HG03103 (cell line): ENCODE data around the gene ROBO2.

Experiments
- ATAC-seq: cut with Tn5 transposase; IDR thresholded peaks from one replicate; pipeline ENCODE4 v1.9.1; 2021; ENCODE audit warnings: low read depth; ENCODE audit not compliant: unreplicated experiment

Gene ROBO2

GRCh38 chr3:77048186-77048585 lies 8.3 kb downstream of the ROBO2 start:
- no peak for ATAC-seq

GRCh38 chr3:77051591-77051990 lies 11.7 kb downstream of the ROBO2 start:
- ATAC-seq, result no peak

GRCh38 chr3:77052051-77052501 lies 12.2 kb downstream of the ROBO2 start:
- no peak for ATAC-seq

- no peak for ATAC-seq
Observed at GRCh38 chr3:77052733-77053670, 13.1 kb downstream of the ROBO2 start.

- ATAC-seq, result no peak
Observed at GRCh38 chr3:77053795-77054194, 13.9 kb downstream of the ROBO2 start.

- ATAC-seq, result no peak
Observed at GRCh38 chr3:77055841-77056341, 16.0 kb downstream of the ROBO2 start.

GRCh38 chr3:77059354-77059753 lies 19.5 kb downstream of the ROBO2 start:
- ATAC-seq, result no peak

- ATAC-seq, result no peak
Observed at GRCh38 chr3:77063423-77063822, 23.5 kb downstream of the ROBO2 start.

- ATAC-seq, result no peak
Observed at GRCh38 chr3:77065750-77066149, 25.9 kb downstream of the ROBO2 start.

- no peak for ATAC-seq
Observed at GRCh38 chr3:77066829-77067228, 26.9 kb downstream of the ROBO2 start.

GRCh38 chr3:77068808-77069207 lies 28.9 kb downstream of the ROBO2 start:
- no peak for ATAC-seq

GRCh38 chr3:77071364-77071763 lies 31.5 kb downstream of the ROBO2 start:
- no peak for ATAC-seq

- ATAC-seq, result no peak
Observed at GRCh38 chr3:77071809-77072208, 31.9 kb downstream of the ROBO2 start.

- ATAC-seq, result no peak
Observed at GRCh38 chr3:77072232-77072631, 32.3 kb downstream of the ROBO2 start.

GRCh38 chr3:77078279-77078678 lies 38.4 kb downstream of the ROBO2 start:
- ATAC-seq, result no peak

- ATAC-seq, result no peak
Observed at GRCh38 chr3:77079988-77080610, 40.2 kb downstream of the ROBO2 start.

GRCh38 chr3:77081240-77081661 lies 41.4 kb downstream of the ROBO2 start:
- ATAC-seq, result no peak

GRCh38 chr3:77084511-77084910 lies 44.6 kb downstream of the ROBO2 start:
- ATAC-seq, result no peak

- ATAC-seq, result no peak
Observed at GRCh38 chr3:77086408-77086807, 46.5 kb downstream of the ROBO2 start.

- ATAC-seq, result no peak
Observed at GRCh38 chr3:77091809-77092208, 51.9 kb downstream of the ROBO2 start.

- ATAC-seq, result no peak
Observed at GRCh38 chr3:77093101-77093500, 53.2 kb downstream of the ROBO2 start.

- no peak for ATAC-seq
Observed at GRCh38 chr3:77096145-77096544, 56.2 kb downstream of the ROBO2 start.
